Right atrium auricular region (tissue), 2 donors: ENCODE measurements around the gene CACNA2D1. TPM values are rescaled to one million over a fixed set of nuclear protein-coding genes. Genes with fewer than 3 reads are reported as not detected.

Experiments used
- DNase-seq: peaks from one replicate; pipeline ENCODE4 v3.0.0-alpha.2; 2019; ENCODE audit warnings: low spot score
- H3K27ac ChIP-seq, 2 donors: fragments of 200-600 bp; sonication (generic); 1 replicate in 1 of 2; 2 replicates in 1 of 2; pipeline ENCODE4 v1.5.1; 2016 to 2019
- H3K27me3 ChIP-seq, 2 donors: fragments of 200-600 bp; sonication (generic); one replicate each; pipeline versions ENCODE4 v1.5.1 to v1.6.0; 2017 to 2019
- H3K36me3 ChIP-seq: fragments of 200-600 bp; sonication (generic); one replicate; pipeline ENCODE4 v1.5.1; 2016
- H3K4me1 ChIP-seq, 2 donors: fragments of 200-600 bp; sonication (generic); one replicate each; pipeline versions ENCODE4 v1.5.1 to v1.6.0; 2017 to 2019
- H3K4me3 ChIP-seq, 2 donors: fragments of 200-600 bp; sonication (generic); 1 replicate in 1 of 2; 2 replicates in 1 of 2; pipeline ENCODE4 v1.5.1; 2017 to 2019; ENCODE audit warnings: mild to moderate bottlenecking in 1 of 2, moderate library complexity in 1 of 2
- H3K9me3 ChIP-seq, 2 donors: fragments of 200-600 bp; sonication (generic); one replicate each; pipeline ENCODE4 v1.5.1; 2019
- total RNA-seq, 2 donors: library from RNA; depleted of rRNA; stranded (reverse); fragments of >200 nt; gene quantifications; one replicate each; pipeline ENCODE4 v1.1.0, GENCODE V29; 2016
- TF ChIP-seq, protein P1 (sequence below), 2 donors: fragments of 200-600 bp; sonication (generic); IDR thresholded peaks; one replicate each; pipeline ENCODE4 v1.5.1; 2019; ENCODE audit warnings: antibody characterized with exemption in 2 of 2

CACNA2D1 gene
- total RNA-seq, 2 donors from 2014 or later = 31.5 to 54.5 TPM

DNA sequence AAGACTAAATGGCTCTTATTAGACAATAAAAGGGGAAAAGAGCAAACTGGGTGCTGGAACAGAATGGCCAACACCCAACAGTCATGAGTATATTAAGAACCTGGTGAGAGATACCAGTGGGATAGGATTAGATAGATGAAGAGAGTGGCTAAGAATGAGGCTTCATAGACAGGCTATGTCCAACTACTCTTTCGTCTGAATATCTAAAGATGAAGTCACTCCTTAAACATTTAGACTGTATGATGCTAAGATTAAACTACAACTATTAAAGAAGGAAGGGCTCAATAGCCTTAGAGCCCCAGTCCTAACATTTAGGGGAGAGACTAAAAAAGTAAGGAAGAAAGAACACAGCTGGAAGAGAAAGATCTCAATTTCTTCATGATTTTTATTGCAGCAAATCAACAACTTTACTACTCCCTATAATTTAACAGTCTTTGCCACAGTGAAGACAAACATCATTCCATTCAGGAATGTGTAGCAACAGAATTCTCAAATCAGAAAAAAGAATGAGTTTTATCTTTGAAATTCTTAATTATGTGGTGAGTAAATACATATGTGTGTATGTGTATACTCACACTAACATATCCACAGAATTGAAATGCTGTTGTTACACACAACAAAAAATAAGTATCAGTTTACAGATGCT lies 45.6 kb downstream of the CACNA2D1 start:
- H3K27me3 ChIP-seq = no peaks in the 10 kb centered on the region
- no peak overlapping the region for H3K4me3 ChIP-seq
- TF ChIP-seq, protein P1, sequence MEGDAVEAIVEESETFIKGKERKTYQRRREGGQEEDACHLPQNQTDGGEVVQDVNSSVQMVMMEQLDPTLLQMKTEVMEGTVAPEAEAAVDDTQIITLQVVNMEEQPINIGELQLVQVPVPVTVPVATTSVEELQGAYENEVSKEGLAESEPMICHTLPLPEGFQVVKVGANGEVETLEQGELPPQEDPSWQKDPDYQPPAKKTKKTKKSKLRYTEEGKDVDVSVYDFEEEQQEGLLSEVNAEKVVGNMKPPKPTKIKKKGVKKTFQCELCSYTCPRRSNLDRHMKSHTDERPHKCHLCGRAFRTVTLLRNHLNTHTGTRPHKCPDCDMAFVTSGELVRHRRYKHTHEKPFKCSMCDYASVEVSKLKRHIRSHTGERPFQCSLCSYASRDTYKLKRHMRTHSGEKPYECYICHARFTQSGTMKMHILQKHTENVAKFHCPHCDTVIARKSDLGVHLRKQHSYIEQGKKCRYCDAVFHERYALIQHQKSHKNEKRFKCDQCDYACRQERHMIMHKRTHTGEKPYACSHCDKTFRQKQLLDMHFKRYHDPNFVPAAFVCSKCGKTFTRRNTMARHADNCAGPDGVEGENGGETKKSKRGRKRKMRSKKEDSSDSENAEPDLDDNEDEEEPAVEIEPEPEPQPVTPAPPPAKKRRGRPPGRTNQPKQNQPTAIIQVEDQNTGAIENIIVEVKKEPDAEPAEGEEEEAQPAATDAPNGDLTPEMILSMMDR (IDR thresholded peaks at IDR 0.05) = no peak
- H3K9me3 ChIP-seq = no peaks in the 10 kb centered on the region
- DNase-seq = no peak
- no peaks in the 10 kb centered on the region for H3K36me3 ChIP-seq
- peak overlapping the region in 1 of 2 donors; percentile 18 for H3K27ac ChIP-seq
- H3K4me1 ChIP-seq = peaks cover 0 to 6% of the 10 kb centered on the region in 2 donors

DNA sequence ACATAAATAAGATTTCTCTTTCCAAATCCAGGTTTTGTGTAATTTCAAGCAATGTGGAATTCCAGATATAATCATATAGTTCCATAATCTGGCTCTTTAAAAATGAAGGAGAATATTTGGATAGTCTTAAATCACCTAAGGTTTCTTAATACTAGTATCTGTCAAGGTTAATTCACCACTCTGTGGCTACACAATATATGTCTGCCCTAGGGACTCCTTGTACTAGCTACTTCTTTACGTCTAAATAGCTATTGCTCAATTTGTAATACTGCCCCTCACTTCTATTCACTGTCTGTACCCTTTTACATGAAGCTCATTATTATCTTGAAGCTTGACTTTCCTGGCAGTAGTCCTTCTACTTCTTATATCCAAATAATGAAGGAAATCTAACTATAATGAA lies 47.2 kb downstream of the CACNA2D1 start:
- H3K27ac ChIP-seq = no peak overlapping the region
- peaks cover 0 to 6% of the 10 kb centered on the region in 2 donors for H3K4me1 ChIP-seq
- no peaks in the 10 kb centered on the region for H3K9me3 ChIP-seq

DNA sequence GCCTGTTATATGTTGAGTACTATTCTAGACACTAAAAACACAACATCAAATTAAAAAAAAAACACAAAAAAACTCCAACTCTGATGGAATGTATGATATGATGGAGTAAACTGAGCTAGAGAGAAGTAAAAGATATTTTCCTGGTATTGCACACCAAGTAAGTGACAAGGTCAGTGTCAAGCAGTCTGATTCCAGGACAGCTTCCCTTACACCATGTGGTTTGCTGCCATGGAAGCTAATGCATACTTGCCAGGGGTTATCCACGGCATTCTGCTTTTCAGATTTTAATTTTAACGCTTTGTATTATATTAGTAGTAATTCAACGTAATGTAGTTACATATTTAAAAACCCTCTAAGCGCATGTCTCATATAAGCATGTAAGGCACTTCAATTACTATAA lies 48.4 kb downstream of the CACNA2D1 start:
- H3K4me1 ChIP-seq = peaks cover 0 to 6% of the 10 kb centered on the region in 2 donors
- DNase-seq = no peak
- H3K4me3 ChIP-seq = no peak overlapping the region
- no peaks in the 10 kb centered on the region for H3K27me3 ChIP-seq
- H3K36me3 ChIP-seq = no peaks in the 10 kb centered on the region
- no peak overlapping the region for H3K27ac ChIP-seq
- TF ChIP-seq, protein P1 (IDR thresholded peaks at IDR 0.05) = no peak
- H3K9me3 ChIP-seq = no peaks in the 10 kb centered on the region

More for the DNA sequence above, 47.2 kb downstream of the CACNA2D1 start:
- no peak overlapping the region for H3K4me3 ChIP-seq
- TF ChIP-seq, protein P1 (IDR thresholded peaks at IDR 0.05) = no peak
- no peaks in the 10 kb centered on the region for H3K36me3 ChIP-seq
- no peak for DNase-seq
- H3K27me3 ChIP-seq = no peaks in the 10 kb centered on the region

DNA sequence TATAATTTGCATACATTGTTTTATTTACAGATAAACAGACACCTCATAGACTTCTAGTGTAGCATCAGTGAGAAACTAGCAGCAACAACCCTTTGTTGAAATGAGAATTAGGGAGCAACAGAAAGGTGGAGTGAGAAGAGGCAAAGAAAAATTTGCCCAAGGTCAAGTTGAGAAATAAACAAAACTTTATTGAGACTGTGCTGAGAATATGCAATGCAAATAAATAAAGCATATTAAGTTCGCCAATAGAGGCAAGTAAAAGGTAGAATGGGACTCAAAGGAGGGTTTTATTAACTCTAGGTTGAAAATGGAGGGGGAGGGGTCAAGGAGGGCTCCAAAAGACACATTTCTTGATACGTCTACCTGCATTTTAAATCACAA lies 49.7 kb downstream of the CACNA2D1 start:
- no peak overlapping the region for H3K27ac ChIP-seq
- H3K36me3 ChIP-seq = no peaks in the 10 kb centered on the region
- no peaks in the 10 kb centered on the region for H3K27me3 ChIP-seq
- no peaks in the 10 kb centered on the region for H3K9me3 ChIP-seq
- no peak for DNase-seq
- no peak overlapping the region for H3K4me3 ChIP-seq
- TF ChIP-seq, protein P1 (IDR thresholded peaks at IDR 0.05) = no peak
- H3K4me1 ChIP-seq = peaks cover 0 to 10% of the 10 kb centered on the region in 2 donors

DNA sequence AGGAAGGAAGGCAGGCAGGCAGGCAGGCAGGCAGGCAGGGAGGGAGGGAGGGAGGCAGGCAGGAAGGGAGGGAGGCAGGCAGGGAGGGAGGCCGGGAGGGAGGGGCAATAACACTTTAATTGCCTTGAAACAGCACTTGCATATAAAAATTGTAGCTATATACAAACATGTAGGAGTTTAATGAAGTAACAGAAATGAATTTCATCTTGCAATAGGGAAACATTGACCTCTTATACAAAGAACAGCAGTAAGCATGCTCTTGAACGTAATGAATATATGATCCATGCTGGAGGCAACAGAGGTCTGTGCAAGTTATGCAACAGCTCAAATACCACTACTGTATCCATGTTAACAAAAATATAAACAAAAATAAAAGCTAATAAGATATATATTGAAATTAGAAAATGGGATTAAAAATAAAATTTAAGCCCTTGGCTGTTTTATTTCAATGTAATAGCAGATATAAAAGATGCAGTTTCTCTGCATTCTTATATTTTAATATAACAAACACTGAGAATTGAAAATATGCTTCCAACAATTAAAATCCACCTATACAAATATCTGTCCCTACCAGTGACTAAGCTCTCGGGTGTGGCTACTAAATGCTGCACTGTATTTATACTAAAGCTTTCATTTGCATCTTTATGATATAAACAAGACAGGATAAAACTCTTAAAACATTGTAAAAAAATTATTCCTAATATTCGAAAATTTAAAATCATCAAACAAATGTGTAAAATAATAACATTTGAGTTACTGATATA lies 50.3 kb downstream of the CACNA2D1 start:
- H3K27ac ChIP-seq = no peak overlapping the region
- DNase-seq = no peak
- H3K4me1 ChIP-seq = peaks cover 0 to 10% of the 10 kb centered on the region in 2 donors

More for the DNA sequence above, 50.3 kb downstream of the CACNA2D1 start:
- no peaks in the 10 kb centered on the region for H3K36me3 ChIP-seq
- H3K4me3 ChIP-seq = no peak overlapping the region
- TF ChIP-seq, protein P1 (IDR thresholded peaks at IDR 0.05) = no peak
- no peaks in the 10 kb centered on the region for H3K9me3 ChIP-seq
- H3K27me3 ChIP-seq = no peaks in the 10 kb centered on the region
